Coronary artery (tissue), 2 donors: ENCODE results near the gene PTGER4.
"Not testable (repeated sequence)": the region's sequence is repeated elsewhere in the genome, so short reads cannot be mapped to it uniquely, and the experiment has no call there.

Experiments used
- DNase-seq: peaks from one replicate; pipeline ENCODE4 v3.0.0-alpha.2; 2017; ENCODE audit warnings: low spot score
- H3K27ac ChIP-seq, 2 donors: fragments of 200-600 bp; sonication (generic); one replicate each; pipeline ENCODE4 v1.5.1; 2016 to 2019
- H3K4me3 ChIP-seq: fragments of 200-600 bp; sonication (generic); 2 replicates; pipeline ENCODE4 v1.5.1; 2016; ENCODE audit warnings: mild to moderate bottlenecking, moderate library complexity
- CTCF ChIP-seq: fragments of 200-600 bp; sonication (generic); IDR thresholded peaks from one replicate; pipeline ENCODE4 v1.5.1; 2019; ENCODE audit warnings: antibody characterized with exemption

The PTGER4 gene

GRCh38 chr5:40690267-40690666 lies 10.6 kb downstream of the PTGER4 start:
- Histone ChIP-seq H3K27ac (no peak overlapping the region), H3K4me3 (no peak overlapping the region)
- no peak for DNase-seq
- no peak for TF ChIP-seq CTCF

GRCh38 chr5:40691894-40692293 lies 12.2 kb downstream of the PTGER4 start:
- no peak for TF ChIP-seq CTCF
- no peak for DNase-seq
- H3K4me3 ChIP-seq, result no peak overlapping the region
- H3K27ac ChIP-seq, result no peak overlapping the region

- Histone ChIP-seq H3K27ac (no peak overlapping the region), H3K4me3 (no peak overlapping the region)
- DNase-seq, result no peak
- no peak for TF ChIP-seq CTCF
Measured at GRCh38 chr5:40694433-40694832, 14.7 kb downstream of the PTGER4 start.

GRCh38 chr5:40700116-40700782 lies 20.5 kb downstream of the PTGER4 start:
- Histone ChIP-seq H3K4me3 (no peak overlapping the region), H3K27ac (no peak overlapping the region)
- no peak for TF ChIP-seq CTCF
- no peak for DNase-seq

- H3K27ac ChIP-seq, DNase-seq, H3K4me3 ChIP-seq: not testable (repeated sequence)
Measured at GRCh38 chr5:40702027-40702426, 22.3 kb downstream of the PTGER4 start.

- DNase-seq, result not testable (repeated sequence)
Measured at GRCh38 chr5:40705484-40705883, 25.8 kb downstream of the PTGER4 start.

GRCh38 chr5:40710575-40710974 lies 30.9 kb downstream of the PTGER4 start:
- not testable (repeated sequence) for DNase-seq, H3K27ac ChIP-seq, H3K4me3 ChIP-seq

More at GRCh38 chr5:40705484-40705883, 25.8 kb downstream of the PTGER4 start:
- H3K4me3 ChIP-seq, H3K27ac ChIP-seq: not testable (repeated sequence)

- no peak overlapping the region for H3K27ac ChIP-seq
- DNase-seq, result no peak
- TF ChIP-seq CTCF, result no peak
- H3K4me3 ChIP-seq, result no peak overlapping the region
Measured at GRCh38 chr5:40714001-40714400, 34.3 kb downstream of the PTGER4 start.

- no peak for DNase-seq
- Histone ChIP-seq H3K27ac (no peak overlapping the region), H3K4me3 (no peak overlapping the region)
- TF ChIP-seq CTCF, result no peak
Measured at GRCh38 chr5:40716000-40716399, 36.3 kb downstream of the PTGER4 start.
